Neural progenitor cell (in vitro differentiated cells): ENCODE data around the gene TMEM62. TPM values are rescaled to one million over a fixed set of nuclear protein-coding genes. Genes with fewer than 3 reads are reported as not detected.

ENCODE experiments used
- DNase-seq: peaks from one replicate; pipeline ENCODE4 v3.0.0-alpha.2; 2016; ENCODE audit warnings: low spot score
- H2AFZ ChIP-seq: fragments of 200-600 bp; sonication (generic); replicated peaks from 2 replicates; pipeline ENCODE4 v1.6.1; 2016; ENCODE audit warnings: antibody characterized with exemption
- H3F3A ChIP-seq: fragments of 200-600 bp; sonication (generic); 2 replicates; pipeline ENCODE4 v1.6.1; 2016; ENCODE audit warnings: antibody characterized with exemption, low read depth
- H3K27ac ChIP-seq: fragments of 200-600 bp; sonication (generic); 2 replicates; pipeline ENCODE4 v1.5.1; 2016; ENCODE audit warnings: mild to moderate bottlenecking
- H3K27me3 ChIP-seq: fragments of 200-600 bp; sonication (generic); 2 replicates; pipeline ENCODE4 v1.6.1; 2016; ENCODE audit warnings: mild to moderate bottlenecking, moderate library complexity
- H3K36me3 ChIP-seq: fragments of 200-600 bp; sonication (generic); 2 replicates; pipeline ENCODE4 v1.5.1; 2016
- H3K4me1 ChIP-seq: fragments of 200-600 bp; sonication (generic); 2 replicates; pipeline ENCODE4 v1.6.1; 2016; ENCODE audit warnings: mixed run types
- H3K4me2 ChIP-seq: fragments of 200-600 bp; sonication (generic); 2 replicates; pipeline ENCODE4 v1.6.1; 2016
- H3K4me3 ChIP-seq: fragments of 200-600 bp; sonication (generic); 2 replicates; pipeline ENCODE4 v1.5.1; 2016
- H3K79me2 ChIP-seq: fragments of 200-600 bp; sonication (generic); 2 replicates; pipeline ENCODE4 v1.6.1; 2016; ENCODE audit warnings: low read depth
- H3K9ac ChIP-seq: fragments of 200-600 bp; sonication (generic); 2 replicates; pipeline ENCODE4 v1.6.1; 2016
- H3K9me3 ChIP-seq: fragments of 200-600 bp; sonication (generic); 2 replicates; pipeline ENCODE4 v1.5.1; 2016; ENCODE audit warnings: low read depth
- H4K20me1 ChIP-seq: fragments of 200-600 bp; sonication (generic); 2 replicates; pipeline ENCODE4 v1.6.1; 2016; ENCODE audit warnings: low read depth
- H3K27ac Mint-ChIP-seq: 3 replicates; pipeline ENCODE4 v1.8.0; 2021; ENCODE audit warnings: mixed read lengths
- H3K27me3 Mint-ChIP-seq: 2 replicates; pipeline ENCODE4 v1.8.0; 2022; ENCODE audit warnings: low read depth, mild to moderate bottlenecking, inconsistent platforms, moderate library complexity, mixed read lengths; ENCODE audit not compliant: insufficient read depth
- H3K36me3 Mint-ChIP-seq: 3 replicates; pipeline ENCODE4 v1.8.0; 2021; ENCODE audit warnings: mixed read lengths
- H3K4me1 Mint-ChIP-seq: 3 replicates; pipeline ENCODE4 v1.8.0; 2021; ENCODE audit warnings: mixed read lengths
- H3K4me3 Mint-ChIP-seq: 3 replicates; pipeline ENCODE4 v1.8.0; 2021; ENCODE audit warnings: mild to moderate bottlenecking, moderate library complexity, mixed read lengths
- H3K9me3 Mint-ChIP-seq: 3 replicates; pipeline ENCODE4 v1.8.0; 2020; ENCODE audit warnings: mixed read lengths
- CTCF ChIP-seq: fragments of 200-600 bp; sonication (generic); IDR thresholded peaks from 2 replicates; pipeline ENCODE4 v1.5.1; 2017; ENCODE audit warnings: antibody characterized with exemption, mild to moderate bottlenecking
- EZH2 ChIP-seq: fragments of 200-600 bp; sonication (generic); IDR thresholded peaks from 2 replicates; pipeline ENCODE4 v1.6.1; 2017; ENCODE audit warnings: antibody characterized with exemption, mild to moderate bottlenecking, moderate library complexity
- EZH2phosphoT487 ChIP-seq: fragments of 200-600 bp; sonication (generic); IDR thresholded peaks from 2 replicates; pipeline ENCODE4 v1.6.1; 2017; ENCODE audit warnings: antibody characterized with exemption
- total RNA-seq: library from RNA; depleted of rRNA; stranded (reverse); fragments of >200 nt; gene quantifications from 2 replicates; pipeline ENCODE4 v1.2.3, GENCODE V29; 2015; ENCODE audit warnings: low replicate concordance

The TMEM62 gene
- total RNA-seq, 1 donor from 2014 or later = 11.9 TPM

DNA sequence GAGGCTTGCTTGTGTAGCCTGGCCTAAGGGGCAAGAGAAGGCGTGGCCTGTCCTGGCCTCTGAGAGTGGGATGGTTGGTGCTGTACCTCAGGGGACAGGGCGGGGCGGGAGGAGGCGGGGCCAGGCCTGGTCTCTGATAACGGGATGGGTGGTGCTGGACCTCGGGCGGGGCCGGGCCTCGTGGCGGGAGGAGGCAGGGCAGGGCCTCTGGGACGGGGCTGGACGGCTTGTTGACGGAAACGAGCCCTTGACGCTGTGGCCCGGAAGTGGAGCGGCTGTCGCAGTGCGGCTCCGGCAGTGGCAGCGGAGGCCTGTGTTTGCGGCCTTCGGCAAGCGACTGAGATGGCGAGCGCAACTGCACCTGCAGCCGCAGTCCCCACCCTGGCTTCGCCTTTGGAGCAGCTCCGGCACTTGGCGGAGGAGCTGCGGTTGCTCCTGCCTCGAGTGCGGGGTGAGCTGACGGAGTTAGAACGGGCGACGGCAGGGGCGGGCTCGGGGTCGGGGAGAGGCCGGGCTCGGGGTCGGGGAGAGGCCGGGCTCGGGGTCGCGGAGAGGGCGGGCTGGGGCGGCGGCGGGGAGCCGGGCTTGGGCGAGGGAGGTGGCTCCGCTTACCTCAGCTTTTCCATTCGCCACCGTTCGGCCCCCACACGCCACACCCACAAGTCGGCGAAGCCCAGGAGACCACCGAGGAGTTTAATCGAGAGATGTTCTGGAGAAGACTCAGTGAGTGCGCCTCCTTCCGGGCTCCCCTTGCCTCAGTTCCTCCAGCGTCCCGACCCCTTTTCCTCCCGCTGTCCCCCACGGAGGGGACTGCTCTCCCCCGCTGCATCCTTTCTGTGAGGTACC lies 52.0 kb downstream of the TMEM62 start, which contains the start of gene CCNDBP1:
TSS of gene CCNDBP1 (plus strand) at position 247 of the 846 bp plus-strand sequence. CDS start at position 343, 96 bp downstream.
- H3K4me1 ChIP-seq = peaks cover 4% of the 10 kb centered on the region
- H3K36me3 ChIP-seq = no peaks in the 10 kb centered on the region
- peak; percentile 97 for DNase-seq
- no peaks in the 10 kb centered on the region for H3K36me3 Mint-ChIP-seq
- H3K27me3 ChIP-seq = no peaks in the 10 kb centered on the region
- H3K9ac ChIP-seq = peak within 1 kb of the TSS; percentile 71
- peaks cover 20% of the 10 kb centered on the region for H3F3A ChIP-seq
- peaks cover 3% of the 10 kb centered on the region for H4K20me1 ChIP-seq
- H3K9me3 Mint-ChIP-seq = no peaks in the 10 kb centered on the region
- peak within 1 kb of the TSS; percentile 77 for H3K27ac ChIP-seq
- TF ChIP-seq EZH2phosphoT487 (no peak), CTCF (peak; percentile 62), EZH2 (peak; percentile 38)
- peaks cover 9% of the 10 kb centered on the region for H3K4me1 Mint-ChIP-seq
- peak within 1 kb of the TSS; percentile 96 for H3K4me3 Mint-ChIP-seq
- peaks cover 16% of the 10 kb centered on the region for H3K79me2 ChIP-seq
- H3K27ac Mint-ChIP-seq = peak within 1 kb of the TSS; percentile 78
- peak within 1 kb of the TSS; percentile 98 for H2AFZ ChIP-seq
- no peaks in the 10 kb centered on the region for H3K9me3 ChIP-seq
- peak within 1 kb of the TSS; percentile 78 for H3K4me2 ChIP-seq
- no peaks in the 10 kb centered on the region for H3K27me3 Mint-ChIP-seq
- peak within 1 kb of the TSS; percentile 81 for H3K4me3 ChIP-seq

DNA sequence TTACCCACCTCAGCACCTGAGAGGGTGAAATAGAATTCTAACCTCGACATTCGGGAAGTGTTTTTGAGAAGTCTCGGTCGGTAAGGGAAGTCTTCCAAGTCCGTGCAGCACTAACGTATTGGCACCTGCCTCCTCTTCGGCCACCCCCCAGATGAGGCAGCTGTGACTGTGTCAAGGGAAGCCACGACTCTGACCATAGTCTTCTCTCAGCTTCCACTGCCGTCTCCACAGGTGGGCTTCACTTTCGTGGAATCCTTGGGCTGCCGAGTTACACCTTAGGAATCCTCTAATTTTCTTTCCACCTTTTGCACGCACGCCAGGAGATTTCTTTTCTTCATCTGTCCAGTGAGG lies 52.6 kb downstream of the TMEM62 start:
- DNase-seq = no peak
- Mint-ChIP-seq H3K9me3 (no peaks in the 10 kb centered on the region), H3K4me1 (peaks cover 9% of the 10 kb centered on the region), H3K4me3 (peak overlapping the region; percentile 96), H3K27me3 (no peaks in the 10 kb centered on the region), H3K36me3 (peaks cover 2% of the 10 kb centered on the region), H3K27ac (peak overlapping the region; percentile 78)
- Histone ChIP-seq H3K4me3 (peak overlapping the region; percentile 81), H2AFZ (peak overlapping the region; percentile 98), H3K9me3 (no peaks in the 10 kb centered on the region), H3K4me2 (peak overlapping the region; percentile 78), H3F3A (peaks cover 20% of the 10 kb centered on the region), H4K20me1 (peaks cover 3% of the 10 kb centered on the region), H3K4me1 (peaks cover 4% of the 10 kb centered on the region), H3K27me3 (no peaks in the 10 kb centered on the region), H3K27ac (peak overlapping the region; percentile 77), H3K79me2 (peaks cover 16% of the 10 kb centered on the region), H3K36me3 (no peaks in the 10 kb centered on the region), H3K9ac (peak overlapping the region; percentile 71)
- TF ChIP-seq CTCF = no peak
- no peak for TF ChIP-seq EZH2
- no peak for TF ChIP-seq EZH2phosphoT487

- Histone ChIP-seq H3K9me3 (no peaks in the 10 kb centered on the region), H3K4me3 (no peak overlapping the region), H3K4me2 (no peak overlapping the region), H3K27me3 (no peaks in the 10 kb centered on the region), H3K9ac (no peak overlapping the region), H4K20me1 (peaks cover 3% of the 10 kb centered on the region), H3K27ac (no peak overlapping the region), H3F3A (peaks cover 20% of the 10 kb centered on the region), H3K79me2 (peaks cover 16% of the 10 kb centered on the region), H3K36me3 (peaks cover 4% of the 10 kb centered on the region), H3K4me1 (peaks cover 4% of the 10 kb centered on the region), H2AFZ (no peak overlapping the region)
- Mint-ChIP-seq H3K4me3 (peak overlapping the region; percentile 36), H3K27me3 (no peaks in the 10 kb centered on the region), H3K9me3 (no peaks in the 10 kb centered on the region), H3K27ac (no peak overlapping the region), H3K4me1 (peaks cover 9% of the 10 kb centered on the region), H3K36me3 (peaks cover 2% of the 10 kb centered on the region)
- DNase-seq = peak; percentile 64
- TF ChIP-seq EZH2 (no peak), EZH2phosphoT487 (no peak), CTCF (peak; percentile 65)
These were observed 54.3 kb downstream of the TMEM62 start for GRCh38 chr15:43187544-43188155.
